ENCODE results near the gene LYSET. TPM values are rescaled to one million over a fixed set of nuclear protein-coding genes. Genes with fewer than 3 reads are reported as not detected.

LYSET gene
- total RNA-seq, 1 donor from 2014 or later, result 17.2 TPM

- Mint-ChIP-seq H3K4me1 (no peaks in the 10 kb centered on the region), H3K4me3 (no peak overlapping the region), H3K27ac (no peak overlapping the region), H3K27me3 (ENCODE audit: insufficient read depth, low read depth) (no peaks in the 10 kb centered on the region), H3K9me3 (no peaks in the 10 kb centered on the region), H3K36me3 (peaks cover 2% of the 10 kb centered on the region)
- Histone ChIP-seq H3K27ac (no peak overlapping the region), H3K4me1 (no peaks in the 10 kb centered on the region), H3K9ac (no peak overlapping the region), H3F3A (ENCODE audit: low read depth) (no peaks in the 10 kb centered on the region), H3K9me3 (ENCODE audit: low read depth) (no peaks in the 10 kb centered on the region), H3K27me3 (no peaks in the 10 kb centered on the region), H3K4me3 (no peak overlapping the region), H4K20me1 (ENCODE audit: low read depth) (no peaks in the 10 kb centered on the region), H3K79me2 (ENCODE audit: low read depth) (peaks cover 10% of the 10 kb centered on the region), H3K4me2 (no peak overlapping the region), H3K36me3 (no peaks in the 10 kb centered on the region), H2AFZ (replicated peaks) (no peak overlapping the region)
- DNase-seq (ENCODE audit: low spot score), result no peak
- TF ChIP-seq EZH2 (IDR thresholded peaks at IDR 0.05), result no peak
- TF ChIP-seq CTCF (IDR thresholded peaks at IDR 0.05), result no peak
- no peak for TF ChIP-seq EZH2phosphoT487 (IDR thresholded peaks at IDR 0.05)
Measured at GRCh38 chr14:93199031-93199430, 13.9 kb downstream of the LYSET start.

DNA sequence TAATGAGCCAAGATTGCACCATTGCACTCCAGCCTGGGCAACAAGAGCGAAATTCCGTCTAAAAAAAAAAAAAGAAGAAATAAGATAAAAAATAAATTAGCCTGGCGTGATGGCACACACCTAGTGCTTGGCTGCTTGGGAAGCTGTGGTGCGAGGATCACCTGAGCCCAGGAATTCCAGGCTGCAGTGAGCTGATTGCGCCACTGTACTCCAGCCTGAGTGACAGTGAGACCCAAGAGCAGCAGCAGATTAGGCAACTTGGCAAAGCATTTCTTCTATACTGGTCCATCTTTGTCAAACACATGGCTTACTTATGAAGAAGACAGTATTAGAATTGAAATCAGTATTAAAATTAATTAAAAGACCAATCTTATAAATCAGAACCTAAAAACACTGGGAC, 15.4 kb downstream of the LYSET start:
- Histone ChIP-seq H3K27ac (no peak overlapping the region), H3K27me3 (no peaks in the 10 kb centered on the region), H3K36me3 (no peaks in the 10 kb centered on the region), H2AFZ (replicated peaks) (no peak overlapping the region), H3K4me3 (no peak overlapping the region), H3K9me3 (ENCODE audit: low read depth) (no peaks in the 10 kb centered on the region), H3K9ac (no peak overlapping the region), H4K20me1 (ENCODE audit: low read depth) (no peaks in the 10 kb centered on the region), H3F3A (ENCODE audit: low read depth) (no peaks in the 10 kb centered on the region), H3K4me1 (no peaks in the 10 kb centered on the region), H3K79me2 (ENCODE audit: low read depth) (peaks cover 26% of the 10 kb centered on the region), H3K4me2 (no peak overlapping the region)
- DNase-seq (ENCODE audit: low spot score), result no peak
- Mint-ChIP-seq H3K4me3 (no peak overlapping the region), H3K4me1 (peaks cover under 1% of the 10 kb centered on the region), H3K9me3 (no peaks in the 10 kb centered on the region), H3K27ac (no peak overlapping the region), H3K36me3 (no peaks in the 10 kb centered on the region), H3K27me3 (ENCODE audit: insufficient read depth, low read depth) (peaks cover 2% of the 10 kb centered on the region)
- no peak for TF ChIP-seq EZH2 (IDR thresholded peaks at IDR 0.05)
- no peak for TF ChIP-seq EZH2phosphoT487 (IDR thresholded peaks at IDR 0.05)
- TF ChIP-seq CTCF (IDR thresholded peaks at IDR 0.05), result no peak

DNA sequence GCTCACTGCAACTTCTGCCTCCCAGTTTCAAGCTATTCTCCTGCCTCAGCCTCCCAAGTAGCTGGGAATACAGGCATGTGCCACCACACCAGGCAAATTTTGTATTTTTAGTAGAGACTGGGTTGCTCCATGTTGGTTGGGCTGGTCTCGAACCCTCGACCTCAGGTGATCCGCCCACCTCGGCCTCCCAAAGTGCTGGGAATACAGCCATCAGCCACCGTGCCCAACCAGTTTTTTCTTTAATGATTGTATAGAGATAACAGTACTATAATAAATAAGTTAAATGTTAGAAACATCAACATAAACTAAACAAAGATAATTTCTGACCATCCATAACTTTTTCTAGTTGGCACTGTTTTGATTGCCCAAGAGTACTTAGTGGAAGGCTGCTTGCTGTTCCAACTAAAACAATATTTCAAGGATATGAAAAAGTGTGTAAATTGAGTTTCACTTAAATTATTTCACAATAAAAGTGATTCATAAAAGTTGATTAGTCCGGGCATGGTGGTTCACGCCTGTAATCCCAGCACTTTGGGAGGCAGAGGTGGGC, 16.1 kb downstream of the LYSET start:
- H2AFZ ChIP-seq (replicated peaks), result no peak overlapping the region
- Mint-ChIP-seq H3K4me3 (no peak overlapping the region), H3K9me3 (no peaks in the 10 kb centered on the region), H3K27ac (no peak overlapping the region), H3K27me3 (ENCODE audit: insufficient read depth, low read depth) (peaks cover 2% of the 10 kb centered on the region), H3K4me1 (peaks cover 7% of the 10 kb centered on the region), H3K36me3 (no peaks in the 10 kb centered on the region)
- no peak overlapping the region for H3K4me3 ChIP-seq
- no peaks in the 10 kb centered on the region for H3K36me3 ChIP-seq
- no peaks in the 10 kb centered on the region for H4K20me1 ChIP-seq (ENCODE audit: low read depth)
- no peaks in the 10 kb centered on the region for H3K4me1 ChIP-seq
- H3K27ac ChIP-seq, result no peak overlapping the region
- no peak for TF ChIP-seq EZH2phosphoT487 (IDR thresholded peaks at IDR 0.05)
- TF ChIP-seq EZH2 (IDR thresholded peaks at IDR 0.05), result no peak
- no peak for TF ChIP-seq CTCF (IDR thresholded peaks at IDR 0.05)
- H3K9ac ChIP-seq, result no peak overlapping the region
- no peaks in the 10 kb centered on the region for H3K9me3 ChIP-seq (ENCODE audit: low read depth)
- H3K4me2 ChIP-seq, result no peak overlapping the region
- no peaks in the 10 kb centered on the region for H3K27me3 ChIP-seq
- peaks cover 32% of the 10 kb centered on the region for H3K79me2 ChIP-seq (ENCODE audit: low read depth)
- no peak for DNase-seq (ENCODE audit: low spot score)
- H3F3A ChIP-seq (ENCODE audit: low read depth), result peaks cover under 1% of the 10 kb centered on the region

Measured in neural progenitor cell (in vitro differentiated cells).